ENCODE data around the gene EDC3. TPM values are rescaled to one million over a fixed set of nuclear protein-coding genes. Genes with fewer than 3 reads are reported as not detected.
"Not testable (repeated sequence)": the region's sequence is repeated elsewhere in the genome, so short reads cannot be mapped to it uniquely, and the experiment has no call there.

EDC3 gene, protein sequence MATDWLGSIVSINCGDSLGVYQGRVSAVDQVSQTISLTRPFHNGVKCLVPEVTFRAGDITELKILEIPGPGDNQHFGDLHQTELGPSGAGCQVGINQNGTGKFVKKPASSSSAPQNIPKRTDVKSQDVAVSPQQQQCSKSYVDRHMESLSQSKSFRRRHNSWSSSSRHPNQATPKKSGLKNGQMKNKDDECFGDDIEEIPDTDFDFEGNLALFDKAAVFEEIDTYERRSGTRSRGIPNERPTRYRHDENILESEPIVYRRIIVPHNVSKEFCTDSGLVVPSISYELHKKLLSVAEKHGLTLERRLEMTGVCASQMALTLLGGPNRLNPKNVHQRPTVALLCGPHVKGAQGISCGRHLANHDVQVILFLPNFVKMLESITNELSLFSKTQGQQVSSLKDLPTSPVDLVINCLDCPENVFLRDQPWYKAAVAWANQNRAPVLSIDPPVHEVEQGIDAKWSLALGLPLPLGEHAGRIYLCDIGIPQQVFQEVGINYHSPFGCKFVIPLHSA
- 3.7 TPM for total RNA-seq

DNA sequence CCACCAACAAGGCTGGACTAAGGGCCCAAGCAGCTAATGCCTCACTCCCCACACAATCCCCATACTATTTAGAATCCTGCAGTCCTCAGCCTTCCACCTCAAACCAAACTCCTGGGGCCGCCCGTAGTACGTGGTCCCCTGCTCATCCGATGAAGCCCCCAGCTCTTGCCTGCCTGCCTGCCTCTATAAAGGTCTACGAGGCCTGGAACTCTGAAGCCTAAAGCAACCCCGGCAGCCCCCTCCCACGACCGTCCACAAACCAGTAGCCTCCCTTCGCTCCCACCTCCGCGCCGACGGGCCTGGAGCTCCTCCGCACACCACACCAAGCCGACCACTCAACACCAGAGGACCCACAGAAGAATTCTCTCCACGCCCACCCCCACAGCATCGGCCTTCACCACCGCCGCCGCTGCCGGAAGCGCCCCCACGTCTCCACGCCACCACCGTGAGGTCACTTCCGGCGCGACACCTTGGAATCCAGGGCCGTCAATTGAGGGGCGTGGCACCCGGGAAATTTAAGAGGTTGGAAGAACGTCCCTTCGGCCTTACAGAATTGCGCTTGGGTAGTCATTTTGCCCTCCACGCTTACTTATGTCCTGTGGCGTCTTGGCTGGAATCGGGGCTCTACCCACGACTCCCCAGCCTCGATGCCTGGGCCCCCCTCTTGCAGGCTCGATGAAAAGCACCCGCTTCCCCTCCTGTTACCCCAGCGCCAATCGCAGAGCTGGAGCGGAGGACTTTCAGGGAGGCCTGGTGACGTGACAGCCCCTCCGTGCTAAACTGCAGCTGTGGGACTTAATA, at the start of gene EDC3:
EDC3 (minus strand) TSS at position 428 of the 801 bp plus-strand sequence. CDS start 20,900 bp downstream, outside the sequence.
- H3K4me3 ChIP-seq (ENCODE audit: low read length), result peak within 1 kb of the TSS; percentile 89
- no peaks in the 10 kb centered on the region for H3K27me3 ChIP-seq (ENCODE audit: insufficient read depth, low read length)
- H3K9me3 ChIP-seq (ENCODE audit: low read depth, low read length), result no peaks in the 10 kb centered on the region
- H3K4me1 ChIP-seq (ENCODE audit: insufficient read depth, low read length), result peaks cover 17% of the 10 kb centered on the region

DNA sequence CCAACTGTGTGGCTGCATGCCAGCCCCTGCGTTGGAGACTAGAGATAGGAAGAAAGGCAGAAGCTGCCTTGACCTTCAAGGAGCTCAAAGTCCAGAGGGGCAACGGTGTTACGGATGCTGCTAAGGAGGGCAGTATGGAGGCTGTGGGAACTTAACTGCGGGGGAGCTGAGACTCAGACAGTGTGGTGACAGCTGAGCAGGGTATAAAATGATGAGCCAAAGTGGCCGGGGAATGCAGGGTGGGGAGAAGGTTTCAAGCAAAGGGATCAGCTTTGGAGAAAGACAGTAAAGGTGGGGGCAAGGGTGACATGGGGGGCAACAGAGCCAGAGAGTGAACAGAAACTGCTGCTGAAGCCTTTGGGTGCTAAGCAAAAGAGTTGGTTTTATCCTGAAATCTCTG, 46.6 kb upstream of the EDC3 start:
- no peaks in the 10 kb centered on the region for H3K4me1 ChIP-seq (ENCODE audit: insufficient read depth, low read length)
- H3K9me3 ChIP-seq (ENCODE audit: low read depth, low read length), result no peaks in the 10 kb centered on the region
- no peaks in the 10 kb centered on the region for H3K27me3 ChIP-seq (ENCODE audit: insufficient read depth, low read length)
- no peak overlapping the region for H3K4me3 ChIP-seq (ENCODE audit: low read length)

DNA sequence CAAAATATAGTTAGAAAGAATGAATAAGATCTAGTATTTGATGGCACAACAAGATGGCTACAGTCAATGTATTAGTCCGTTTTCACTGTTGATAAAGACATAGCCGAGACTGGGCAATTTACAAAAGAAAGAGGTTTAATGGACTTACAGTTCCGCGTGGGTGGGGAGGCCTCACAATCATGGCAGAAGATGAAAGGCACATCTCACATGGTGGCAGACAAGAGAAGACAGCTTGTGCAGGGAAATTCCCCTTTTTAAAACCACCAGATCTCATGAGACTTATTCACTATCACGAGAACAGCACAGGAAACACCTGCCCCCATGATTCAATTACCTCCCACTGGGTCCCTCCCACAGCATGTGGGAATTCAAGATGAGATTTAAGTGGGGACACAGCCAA, 42.4 kb upstream of the EDC3 start:
- not testable (repeated sequence) for H3K27me3 ChIP-seq (ENCODE audit: insufficient read depth, low read length); H3K9me3 ChIP-seq (ENCODE audit: low read depth, low read length)

DNA sequence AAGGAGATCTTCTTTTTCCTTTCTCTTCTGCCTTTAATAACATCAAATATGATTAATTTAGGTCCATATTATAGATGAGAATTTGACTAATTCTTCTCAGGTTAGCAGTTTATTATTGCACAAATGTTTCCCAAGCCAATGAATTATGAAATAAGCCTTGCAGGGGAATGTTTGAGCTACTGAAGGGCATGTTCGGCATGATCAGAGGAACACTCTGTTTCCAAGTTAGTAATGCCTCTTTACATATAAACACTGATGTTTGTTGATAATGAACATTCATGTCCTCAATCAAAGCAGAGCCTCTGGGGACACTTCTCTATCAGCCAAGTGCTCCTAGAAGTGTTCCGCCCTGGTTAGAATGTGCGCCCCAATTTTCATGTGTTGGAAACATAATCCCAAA, 39.5 kb upstream of the EDC3 start:
- H3K9me3 ChIP-seq (ENCODE audit: low read depth, low read length), result no peaks in the 10 kb centered on the region
- no peaks in the 10 kb centered on the region for H3K27me3 ChIP-seq (ENCODE audit: insufficient read depth, low read length)
- no peak overlapping the region for H3K4me3 ChIP-seq (ENCODE audit: low read length)
- H3K4me1 ChIP-seq (ENCODE audit: insufficient read depth, low read length), result no peaks in the 10 kb centered on the region

More for the DNA sequence above, 42.4 kb upstream of the EDC3 start:
- not testable (repeated sequence) for H3K4me1 ChIP-seq (ENCODE audit: insufficient read depth, low read length); H3K4me3 ChIP-seq (ENCODE audit: low read length)

DNA sequence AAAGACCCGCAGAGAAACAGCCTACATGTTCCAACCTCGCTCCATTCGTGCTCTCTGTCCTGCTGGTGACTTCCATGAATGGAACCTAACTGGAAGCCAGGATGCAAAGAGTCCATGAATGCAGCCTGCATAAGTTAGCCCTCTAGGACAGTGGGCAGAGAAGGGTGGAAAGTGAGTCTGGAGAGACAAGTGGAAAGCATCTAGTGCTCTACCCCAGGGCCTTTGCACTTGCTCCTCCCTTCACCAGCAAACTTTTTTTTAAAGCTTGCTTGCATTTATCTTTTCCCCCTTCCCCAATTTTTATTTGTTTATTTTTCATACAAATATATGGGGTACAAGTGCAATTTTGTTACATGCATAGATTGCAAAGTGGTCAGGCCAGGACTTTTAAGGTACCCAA, 37.4 kb upstream of the EDC3 start:
- Histone ChIP-seq H3K4me3 (ENCODE audit: low read length) (no peak overlapping the region), H3K4me1 (ENCODE audit: insufficient read depth, low read length) (no peaks in the 10 kb centered on the region), H3K9me3 (ENCODE audit: low read depth, low read length) (no peaks in the 10 kb centered on the region), H3K27me3 (ENCODE audit: insufficient read depth, low read length) (no peaks in the 10 kb centered on the region)

DNA sequence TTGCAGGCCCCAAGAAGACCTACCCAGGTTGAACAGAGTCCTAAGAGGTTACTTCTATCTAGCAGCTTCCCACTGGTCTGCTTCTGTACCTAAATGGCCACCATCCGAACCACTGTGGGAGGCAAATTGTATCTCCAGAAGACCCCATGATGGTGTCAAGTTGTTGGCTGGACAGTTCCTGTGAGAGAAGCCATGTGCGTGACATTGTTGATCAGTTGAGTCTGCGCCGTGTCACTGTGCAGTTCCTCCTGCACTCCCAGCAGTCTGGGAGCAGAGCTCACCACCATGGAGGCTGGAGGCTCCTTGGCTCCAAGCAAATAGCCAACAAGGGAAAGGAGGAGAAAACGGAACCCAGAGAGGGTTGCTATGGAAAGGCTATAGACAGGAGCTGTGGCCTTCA, 37.0 kb upstream of the EDC3 start:
- Histone ChIP-seq H3K4me1 (ENCODE audit: insufficient read depth, low read length) (no peaks in the 10 kb centered on the region), H3K4me3 (ENCODE audit: low read length) (no peak overlapping the region), H3K9me3 (ENCODE audit: low read depth, low read length) (no peaks in the 10 kb centered on the region), H3K27me3 (ENCODE audit: insufficient read depth, low read length) (peaks cover 2% of the 10 kb centered on the region)

DNA sequence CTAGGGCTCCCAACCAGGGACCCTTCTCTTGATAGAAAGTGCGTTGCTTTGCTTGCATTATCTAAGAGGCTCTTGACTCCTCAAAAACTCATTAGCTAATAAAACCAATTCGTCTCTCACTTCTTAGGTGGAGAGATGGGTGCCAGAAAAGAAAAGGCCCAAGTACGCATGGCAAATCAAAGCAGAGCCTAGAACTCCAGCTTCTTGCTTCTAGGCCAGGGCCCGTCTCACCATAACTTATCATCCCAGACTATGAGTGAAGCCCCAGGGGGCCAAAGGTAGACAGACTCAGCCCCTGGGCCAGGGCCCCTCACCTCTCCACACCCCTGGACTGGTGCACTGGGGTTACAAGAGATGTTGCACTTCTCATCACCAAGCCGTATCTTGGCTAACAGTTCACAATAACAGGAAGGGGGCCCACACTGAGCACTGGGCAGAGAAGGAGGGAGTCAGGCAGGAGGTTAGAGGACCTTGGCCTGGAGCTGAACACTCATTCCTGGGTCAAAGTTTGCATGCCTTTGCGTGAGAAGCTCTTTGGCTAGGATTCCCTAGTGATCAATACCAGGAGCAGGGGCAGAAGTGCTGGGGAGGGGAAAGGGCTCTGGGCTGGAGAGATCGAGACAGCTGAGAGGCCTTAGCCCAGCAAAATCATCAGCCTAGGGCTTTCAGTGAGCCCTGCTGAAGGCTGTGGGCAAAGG, 34.9 kb upstream of the EDC3 start:
- H3K27me3 ChIP-seq (ENCODE audit: insufficient read depth, low read length), result peaks cover 16% of the 10 kb centered on the region
- H3K4me1 ChIP-seq (ENCODE audit: insufficient read depth, low read length), result peaks cover 13% of the 10 kb centered on the region
- no peak overlapping the region for H3K4me3 ChIP-seq (ENCODE audit: low read length)
- H3K9me3 ChIP-seq (ENCODE audit: low read depth, low read length), result no peaks in the 10 kb centered on the region

DNA sequence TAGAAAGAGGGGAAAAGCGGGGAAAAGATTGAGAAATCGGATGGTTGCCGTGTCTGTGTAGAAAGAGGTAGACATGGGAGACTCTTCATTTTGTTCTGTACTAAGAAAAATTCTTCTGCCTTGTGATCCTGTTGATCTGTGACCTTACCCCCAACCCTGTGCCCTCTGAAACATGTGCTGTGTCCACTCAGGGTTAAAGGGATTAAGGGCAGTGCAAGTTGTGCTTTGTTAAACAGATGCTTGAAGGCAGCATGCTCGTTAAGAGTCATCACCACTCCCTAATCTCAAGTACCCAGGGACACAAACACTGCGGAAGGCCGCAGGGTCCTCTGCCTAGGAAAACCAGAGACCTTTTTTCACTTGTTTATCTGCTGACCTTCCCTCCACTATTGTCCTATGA, 33.5 kb upstream of the EDC3 start:
- H3K27me3 ChIP-seq (ENCODE audit: insufficient read depth, low read length), result peaks cover 27% of the 10 kb centered on the region
- not testable (repeated sequence) for H3K9me3 ChIP-seq (ENCODE audit: low read depth, low read length); H3K4me3 ChIP-seq (ENCODE audit: low read length)
- peaks cover 15% of the 10 kb centered on the region for H3K4me1 ChIP-seq (ENCODE audit: insufficient read depth, low read length)

DNA sequence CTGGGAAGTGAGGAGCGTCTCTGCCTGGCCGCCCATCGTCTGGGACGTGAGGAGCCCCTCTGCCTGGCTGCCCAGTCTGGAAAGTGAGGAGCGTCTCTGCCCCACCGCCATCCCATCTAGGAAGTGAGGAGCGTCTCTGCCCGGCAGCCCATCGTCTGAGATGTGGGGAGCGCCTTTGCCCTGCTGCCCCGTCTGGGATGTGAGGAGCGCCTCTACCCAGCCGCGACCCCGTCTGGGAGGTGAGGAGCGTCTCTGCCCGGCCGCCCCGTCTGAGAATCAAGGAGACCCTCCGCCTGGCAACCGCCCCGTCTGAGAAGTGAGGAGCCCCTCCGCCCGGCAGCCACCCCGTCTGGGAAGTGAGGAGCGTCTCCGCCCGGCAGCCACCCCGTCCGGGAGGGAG, 32.9 kb upstream of the EDC3 start:
- Histone ChIP-seq H3K27me3 (ENCODE audit: insufficient read depth, low read length) (peaks cover 27% of the 10 kb centered on the region), H3K4me1 (ENCODE audit: insufficient read depth, low read length) (peaks cover 15% of the 10 kb centered on the region)
- H3K9me3 ChIP-seq (ENCODE audit: low read depth, low read length); H3K4me3 ChIP-seq (ENCODE audit: low read length): not testable (repeated sequence)

DNA sequence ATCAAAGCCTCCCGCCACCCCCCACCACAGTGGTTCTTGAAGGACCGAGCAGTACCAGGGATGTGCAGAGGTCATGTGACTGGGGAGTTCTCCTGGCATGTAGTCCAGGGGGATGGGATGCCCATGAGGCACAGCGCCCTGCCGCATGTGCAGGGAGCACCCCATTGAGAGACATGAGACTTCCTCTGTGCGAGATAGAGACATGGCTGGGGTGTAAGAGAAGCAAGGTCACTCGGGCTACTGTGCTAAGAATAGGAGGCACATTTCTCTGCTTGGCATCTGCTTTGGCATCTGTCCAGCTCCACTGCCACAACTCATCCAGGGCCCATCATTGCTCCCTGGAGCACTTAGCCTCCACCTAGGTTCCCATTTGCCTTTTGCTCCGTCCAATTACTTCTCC, 31.9 kb upstream of the EDC3 start:
- H3K4me1 ChIP-seq (ENCODE audit: insufficient read depth, low read length), result peaks cover 15% of the 10 kb centered on the region

DNA sequence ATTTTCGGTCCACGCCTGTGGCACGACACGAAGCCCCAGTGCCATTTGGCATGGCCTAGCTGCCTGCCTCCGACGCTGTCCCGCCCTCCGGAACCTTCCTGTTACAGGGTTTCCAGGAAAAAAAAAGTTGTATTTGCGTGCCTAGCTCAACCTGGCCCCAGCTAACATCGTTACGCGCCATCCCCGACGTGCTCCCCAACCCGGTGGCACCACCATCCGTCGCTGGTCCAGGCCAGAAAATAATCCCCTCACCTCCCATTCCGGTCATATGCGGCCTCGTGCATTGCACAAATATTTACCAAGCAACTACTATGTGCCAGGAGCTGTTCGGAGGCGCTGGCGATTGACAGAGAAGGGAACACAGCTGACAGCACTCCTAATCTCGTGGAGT, 30.9 kb upstream of the EDC3 start:
- Histone ChIP-seq H3K27me3 (ENCODE audit: insufficient read depth, low read length) (peaks cover 27% of the 10 kb centered on the region), H3K4me3 (ENCODE audit: low read length) (no peak overlapping the region)

More for the DNA sequence above, 31.9 kb upstream of the EDC3 start:
- Histone ChIP-seq H3K4me3 (ENCODE audit: low read length) (no peak overlapping the region), H3K27me3 (ENCODE audit: insufficient read depth, low read length) (peaks cover 27% of the 10 kb centered on the region), H3K9me3 (ENCODE audit: low read depth, low read length) (no peaks in the 10 kb centered on the region)

DNA sequence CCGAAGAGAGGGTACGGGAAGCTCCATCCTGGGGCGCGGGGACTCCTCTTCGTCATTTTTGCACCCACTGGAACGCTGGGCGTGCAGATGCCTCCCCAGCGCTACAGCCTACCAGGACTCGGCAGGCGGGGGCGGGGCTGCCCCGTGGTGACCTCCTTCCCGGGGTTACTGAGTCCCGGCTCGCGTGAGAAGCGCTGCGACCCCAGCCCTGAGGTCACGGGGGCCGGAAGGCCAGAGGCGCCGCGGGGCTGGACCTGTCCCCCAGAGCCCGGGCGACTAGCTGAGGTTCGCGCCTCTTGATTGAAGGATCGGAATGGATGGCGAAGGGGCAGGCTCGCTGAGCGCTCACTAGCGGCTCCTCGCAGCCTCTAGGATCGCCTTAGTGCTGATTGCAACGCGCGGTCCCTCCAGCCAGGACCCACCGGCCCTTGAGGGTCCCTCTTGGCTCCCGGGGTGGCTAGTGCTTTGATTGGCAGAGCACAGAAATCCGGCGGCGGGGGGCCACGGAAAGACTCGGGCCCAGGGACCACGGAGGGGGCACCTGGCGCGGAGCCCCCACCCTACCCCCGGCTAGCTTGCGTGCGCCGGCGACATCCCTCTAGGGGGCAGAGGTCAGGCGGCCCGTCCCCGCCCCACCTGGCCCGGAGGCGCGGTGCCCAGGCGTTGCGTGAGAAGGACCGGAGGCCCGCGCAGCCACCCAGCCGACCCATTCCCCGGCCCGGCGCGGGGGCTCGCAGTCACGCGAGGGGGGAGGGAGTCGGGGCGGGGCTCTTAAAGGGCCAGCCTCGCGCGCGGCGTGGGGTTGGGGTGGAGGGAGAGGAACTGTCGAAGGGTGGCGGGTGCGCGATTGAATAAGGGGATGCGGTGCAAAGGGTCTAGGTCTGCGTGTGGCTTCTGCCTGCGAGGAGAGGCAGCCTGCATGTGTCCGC, 30.3 kb upstream of the EDC3 start:
- Histone ChIP-seq H3K4me1 (ENCODE audit: insufficient read depth, low read length) (peaks cover 15% of the 10 kb centered on the region), H3K27me3 (ENCODE audit: insufficient read depth, low read length) (peaks cover 27% of the 10 kb centered on the region), H3K4me3 (ENCODE audit: low read length) (peak overlapping the region; percentile 39), H3K9me3 (ENCODE audit: low read depth, low read length) (no peaks in the 10 kb centered on the region)

More for the DNA sequence above, 30.9 kb upstream of the EDC3 start:
- peaks cover 15% of the 10 kb centered on the region for H3K4me1 ChIP-seq (ENCODE audit: insufficient read depth, low read length)
- H3K9me3 ChIP-seq (ENCODE audit: low read depth, low read length), result no peaks in the 10 kb centered on the region

DNA sequence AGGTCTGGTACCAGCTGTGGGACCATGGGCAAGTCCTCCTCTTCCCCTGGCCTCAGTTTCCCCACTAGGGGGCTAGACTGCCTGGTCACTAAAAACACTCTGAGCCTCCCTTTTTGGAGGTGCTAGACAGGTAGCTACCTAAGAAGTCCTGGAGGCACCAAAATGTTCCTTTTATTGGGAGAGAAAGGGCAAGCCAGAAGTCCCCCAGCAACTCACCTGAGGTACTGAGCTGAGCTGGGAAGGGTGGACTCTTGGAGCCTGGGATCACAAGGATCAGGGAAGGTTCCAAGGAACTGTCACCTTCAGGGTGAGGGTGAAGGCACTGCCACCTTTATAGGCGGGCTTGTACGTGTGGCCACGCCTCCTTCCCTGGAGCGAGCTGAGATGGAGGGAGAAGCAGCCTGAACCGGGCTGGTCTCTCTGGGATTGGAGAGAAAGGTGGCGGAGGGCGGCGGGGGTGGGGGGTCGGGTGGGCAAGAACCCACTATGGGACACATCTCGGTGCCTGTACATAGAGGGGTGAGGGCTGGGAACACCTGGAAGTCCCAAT, 29.5 kb upstream of the EDC3 start, which contains the start of gene CYP1A1:
CYP1A1 (minus strand) TSS at position 304 of the 550 bp plus-strand sequence. CDS start 2,431 bp downstream, outside the sequence.
- H3K4me3 ChIP-seq (ENCODE audit: low read length), result peak within 1 kb of the TSS; percentile 39
- H3K27me3 ChIP-seq (ENCODE audit: insufficient read depth, low read length), result peaks cover 27% of the 10 kb centered on the region
- peaks cover 15% of the 10 kb centered on the region for H3K4me1 ChIP-seq (ENCODE audit: insufficient read depth, low read length)
- H3K9me3 ChIP-seq (ENCODE audit: low read depth, low read length), result no peaks in the 10 kb centered on the region
